DMS114 treated with DMSO at 0.1 percent for 48 hours (cell line): ENCODE data around the gene SSX2IP.
A peak's percentile ranks its signal among the peaks of the same experiment; 100 is the strongest.
"Not testable (repeated sequence)": the region's sequence is repeated elsewhere in the genome, so short reads cannot be mapped to it uniquely, and the experiment has no call there.

Source experiments
- DNase-seq: peaks from one replicate; lab custom pipeline; 2025; ENCODE audit not compliant: unreplicated experiment; lab: John Stamatoyannopoulos, UW

SSX2IP gene

GRCh38 chr1:84620720-84621313 lies 69.4 kb downstream of the SSX2IP start:
- DNase-seq = peak; percentile 67

GRCh38 chr1:84619383-84620102 lies 70.7 kb downstream of the SSX2IP start:
- no peak for DNase-seq

GRCh38 chr1:84617349-84617748 lies 72.9 kb downstream of the SSX2IP start:
- DNase-seq = no peak

GRCh38 chr1:84615790-84616189 lies 74.5 kb downstream of the SSX2IP start:
- DNase-seq = no peak

- DNase-seq = no peak
Measured at GRCh38 chr1:84613887-84614286, 76.4 kb downstream of the SSX2IP start.

GRCh38 chr1:84613026-84613425 lies 77.2 kb downstream of the SSX2IP start:
- no peak for DNase-seq

GRCh38 chr1:84611796-84612195 lies 78.5 kb downstream of the SSX2IP start:
- DNase-seq = no peak

- DNase-seq = no peak
Measured at GRCh38 chr1:84611091-84611490, 79.2 kb downstream of the SSX2IP start.

- DNase-seq = no peak
Measured at GRCh38 chr1:84606977-84607376, 83.3 kb downstream of the SSX2IP start.

GRCh38 chr1:84605157-84605556 lies 85.1 kb downstream of the SSX2IP start:
- DNase-seq = no peak

GRCh38 chr1:84603941-84604830 lies 86.1 kb downstream of the SSX2IP start:
- DNase-seq = no peak

- DNase-seq = no peak
Measured at GRCh38 chr1:84603223-84603622, 87.0 kb downstream of the SSX2IP start.

GRCh38 chr1:84600796-84601195 lies 89.5 kb downstream of the SSX2IP start:
- DNase-seq = no peak

- no peak for DNase-seq
Measured at GRCh38 chr1:84598846-84599741, 91.2 kb downstream of the SSX2IP start.

GRCh38 chr1:84598418-84598817 lies 91.8 kb downstream of the SSX2IP start:
- no peak for DNase-seq

- DNase-seq = no peak
Measured at GRCh38 chr1:84597011-84597410, 93.2 kb downstream of the SSX2IP start.

- not testable (repeated sequence) for DNase-seq
Measured at GRCh38 chr1:84594959-84595358, 95.3 kb downstream of the SSX2IP start.
